ENCODE measurements around the gene CD180.
"Not testable (repeated sequence)": the region's sequence is repeated elsewhere in the genome, so short reads cannot be mapped to it uniquely, and the experiment has no call there.

DNA sequence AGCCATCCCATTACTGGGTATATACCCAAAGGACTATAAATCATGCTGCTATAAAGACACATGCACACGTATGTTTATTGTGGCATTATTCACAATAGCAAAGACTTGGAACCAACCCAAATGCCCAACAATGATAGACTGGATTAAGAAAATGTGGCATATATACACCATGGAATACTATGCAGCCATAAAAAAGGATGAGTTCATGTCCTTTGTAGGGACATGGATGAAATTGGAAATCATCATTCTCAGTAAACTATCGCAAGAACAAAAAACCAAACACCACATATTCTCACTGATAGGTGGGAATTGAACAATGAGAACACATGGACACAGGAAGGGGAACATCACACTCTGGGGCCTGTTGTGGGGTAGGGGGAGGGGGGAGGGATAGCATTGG is 23.2 kb downstream of the CD180 start:
- TF ChIP-seq POLR2A, POLR2AphosphoS5 (IDR thresholded peaks at IDR 0.05; ENCODE audit: low read depth, low read length): not testable (repeated sequence)
